Neural cell (in vitro differentiated cells): ENCODE data around the gene LRRK1. TPM values are rescaled to one million over a fixed set of nuclear protein-coding genes. Genes with fewer than 3 reads are reported as not detected.

Experiments
- H2AFZ ChIP-seq: fragments of 200-600, 300-800 bp; sonication (generic), shearing (Covaris generic); 2 replicates; pipeline ENCODE4 v1.6.0; 2014; ENCODE audit warnings: low read depth, mild to moderate bottlenecking, antibody characterized with exemption, low read length, moderate library complexity
- H3F3A ChIP-seq: fragments of 200-600 bp; shearing (Covaris generic); 2 replicates; pipeline ENCODE4 v1.6.1; 2016; ENCODE audit warnings: mild to moderate bottlenecking, moderate library complexity, mixed read lengths, antibody characterized with exemption, low read length; ENCODE audit not compliant: insufficient read depth, poor library complexity, severe bottlenecking
- H3K27ac ChIP-seq: fragments of 200-600, 300-800 bp; sonication (generic), shearing (Covaris generic); 2 replicates; pipeline ENCODE4 v1.5.1; 2014; ENCODE audit warnings: mild to moderate bottlenecking, low read length, moderate library complexity
- H3K27me3 ChIP-seq: fragments of 300-800, 200-600 bp; sonication (generic), shearing (Covaris generic); 2 replicates; pipeline ENCODE4 v1.6.0; 2014; ENCODE audit warnings: mild to moderate bottlenecking, low read depth, low read length, moderate library complexity; ENCODE audit not compliant: insufficient read depth
- H3K36me3 ChIP-seq: fragments of 300-800, 200-600 bp; sonication (generic), shearing (Covaris generic); 2 replicates; pipeline ENCODE4 v1.5.1; 2014; ENCODE audit warnings: mild to moderate bottlenecking, antibody characterized with exemption, low read length, moderate library complexity; ENCODE audit not compliant: insufficient read depth
- H3K4me2 ChIP-seq: fragments of 300-800, 200-600 bp; sonication (generic), shearing (Covaris generic); 2 replicates; pipeline ENCODE4 v1.6.0; 2014; ENCODE audit warnings: mild to moderate bottlenecking, low read length
- H3K4me3 ChIP-seq: fragments of 300-800, 200-600 bp; sonication (generic), shearing (Covaris generic); 2 replicates; pipeline ENCODE4 v1.5.1; 2014; ENCODE audit warnings: mild to moderate bottlenecking, low read length, moderate library complexity
- H3K79me2 ChIP-seq: fragments of 200-600 bp; shearing (Covaris generic); replicated peaks from 2 replicates; pipeline ENCODE4 v1.6.0; 2014; ENCODE audit warnings: mild to moderate bottlenecking, low read length, moderate library complexity; ENCODE audit not compliant: insufficient read depth
- H3K9ac ChIP-seq: fragments of 300-800, 200-600 bp; sonication (generic), shearing (Covaris generic); 2 replicates; pipeline ENCODE4 v1.6.1; 2016; ENCODE audit warnings: mild to moderate bottlenecking, low read length, mixed read lengths
- H3K9me2 ChIP-seq: fragments of 200-600 bp; shearing (Covaris generic); 2 replicates; pipeline ENCODE4 v1.6.1; 2016; ENCODE audit warnings: mild to moderate bottlenecking, low read length, mixed read lengths; ENCODE audit not compliant: insufficient read depth
- H3K9me3 ChIP-seq: fragments of 200-600, 300-800 bp; sonication (generic), shearing (Covaris generic); 2 replicates; pipeline ENCODE4 v1.6.1; 2016; ENCODE audit warnings: mild to moderate bottlenecking, mixed run types, low read length, moderate library complexity, mixed read lengths
- H4K20me1 ChIP-seq: fragments of 200-600 bp; shearing (Covaris generic); 2 replicates; pipeline ENCODE4 v1.6.1; 2016; ENCODE audit warnings: mild to moderate bottlenecking, mixed run types; ENCODE audit not compliant: insufficient read depth
- CTCF ChIP-seq: fragments of 450-650 bp; IDR thresholded peaks from 2 replicates; pipeline ENCODE4 v1.5.1; 2014; ENCODE audit warnings: antibody characterized with exemption, mild to moderate bottlenecking, moderate library complexity; ENCODE audit not compliant: poor library complexity, severe bottlenecking
- EP300 ChIP-seq: fragments of 450-650 bp; conservative IDR thresholded peaks from 2 replicates; pipeline ENCODE4 v1.6.1; 2014; ENCODE audit warnings: antibody characterized with exemption, mild to moderate bottlenecking, moderate library complexity; ENCODE audit not compliant: poor library complexity, severe bottlenecking
- EZH2 ChIP-seq: fragments of 200-600, 300-800 bp; shearing (Covaris generic), sonication (generic); IDR thresholded peaks from 2 replicates; pipeline ENCODE4 v1.6.1; 2014; ENCODE audit warnings: antibody characterized with exemption, low read length, borderline replicate concordance, mild to moderate bottlenecking; ENCODE audit not compliant: insufficient read depth, poor library complexity, severe bottlenecking
- MXI1 ChIP-seq: fragments of 450-650 bp; conservative IDR thresholded peaks from 2 replicates; pipeline ENCODE4 v1.6.1; 2014; ENCODE audit warnings: antibody characterized with exemption, mild to moderate bottlenecking; ENCODE audit not compliant: poor library complexity, severe bottlenecking
- POLR2AphosphoS5 ChIP-seq: IDR thresholded peaks from 2 replicates; pipeline ENCODE4 v1.6.1; 2012
- RAD21 ChIP-seq: fragments of 450-650 bp; conservative IDR thresholded peaks from 2 replicates; pipeline ENCODE4 v1.6.1; 2014; ENCODE audit warnings: antibody characterized with exemption, mild to moderate bottlenecking, moderate library complexity
- REST ChIP-seq: IDR thresholded peaks from 2 replicates; pipeline ENCODE4 v1.6.1; 2012; ENCODE audit warnings: borderline replicate concordance
- SMC3 ChIP-seq: fragments of 450-650 bp; conservative IDR thresholded peaks from 2 replicates; pipeline ENCODE4 v1.6.1; 2014; ENCODE audit warnings: antibody characterized with exemption, mild to moderate bottlenecking, moderate library complexity; ENCODE audit not compliant: poor library complexity
- TAF1 ChIP-seq: IDR thresholded peaks from 2 replicates; pipeline ENCODE4 v1.6.1; 2012; ENCODE audit warnings: low read depth
- polyA plus RNA-seq: library from polyadenylated mRNA; depleted of rRNA; stranded (reverse); fragments of >200 nt; gene quantifications from 2 replicates; pipeline ENCODE4 v1.2.3, GENCODE V29; 2014

The LRRK1 gene
- polyA plus RNA-seq, 1 donor from 2014 or later = 0.06 TPM

- no peak overlapping the region for H3K4me3 ChIP-seq
- H3K79me2 ChIP-seq = no peaks in the 10 kb centered on the region
- no peaks in the 10 kb centered on the region for H3F3A ChIP-seq
- no peaks in the 10 kb centered on the region for H4K20me1 ChIP-seq
- no peaks in the 10 kb centered on the region for H3K27me3 ChIP-seq
- no peak overlapping the region for H3K4me2 ChIP-seq
- no peaks in the 10 kb centered on the region for H3K9me2 ChIP-seq
- no peaks in the 10 kb centered on the region for H3K36me3 ChIP-seq
- no peak for TF ChIP-seq EZH2
- no peak for TF ChIP-seq EP300
- TF ChIP-seq SMC3 = no peak
- TF ChIP-seq REST = no peak
- no peak for TF ChIP-seq POLR2AphosphoS5
- no peak for TF ChIP-seq TAF1
- TF ChIP-seq MXI1 = no peak
- no peak for TF ChIP-seq CTCF
- TF ChIP-seq RAD21 = no peak
- no peak overlapping the region for H3K27ac ChIP-seq
- H3K9me3 ChIP-seq = no peaks in the 10 kb centered on the region
- H3K9ac ChIP-seq = no peak overlapping the region
- H2AFZ ChIP-seq = no peak overlapping the region
Observed at GRCh38 chr15:101067660-101068522, 148.7 kb downstream of the LRRK1 start.

- no peaks in the 10 kb centered on the region for H3F3A ChIP-seq
- H3K4me2 ChIP-seq = no peak overlapping the region
- no peak overlapping the region for H3K9ac ChIP-seq
- H3K27me3 ChIP-seq = no peaks in the 10 kb centered on the region
- no peak overlapping the region for H3K4me3 ChIP-seq
- no peaks in the 10 kb centered on the region for H3K9me3 ChIP-seq
- no peak overlapping the region for H2AFZ ChIP-seq
- H3K27ac ChIP-seq = no peak overlapping the region
- H3K36me3 ChIP-seq = no peaks in the 10 kb centered on the region
- no peaks in the 10 kb centered on the region for H4K20me1 ChIP-seq
- no peaks in the 10 kb centered on the region for H3K79me2 ChIP-seq
- no peak for TF ChIP-seq REST
- no peak for TF ChIP-seq TAF1
- no peak for TF ChIP-seq POLR2AphosphoS5
- no peak for TF ChIP-seq EZH2
- no peak for TF ChIP-seq MXI1
- TF ChIP-seq EP300 = no peak
- no peaks in the 10 kb centered on the region for H3K9me2 ChIP-seq
Observed at GRCh38 chr15:101068523-101068960, 149.4 kb downstream of the LRRK1 start.
